SK-N-SH (cell line): ENCODE data around the gene ELAVL2. TPM values are rescaled to one million over a fixed set of nuclear protein-coding genes. Genes with fewer than 3 reads are reported as not detected.

ENCODE experiments used
- CTCF ChIA-PET: fragments of 300-600, 350-600 bp; formaldehyde crosslinking; extraction: SDS; loops from one replicate; lab custom pipeline; 2021; lab: Yijun Ruan, JAX
- POLR2A ChIA-PET: fragments of 350-600 bp; sonication (Branson Sonifier 250); formaldehyde crosslinking; extraction: SDS; loops from one replicate; lab custom pipeline; 2020; ENCODE audit warnings: antibody characterized with exemption, inconsistent platforms; lab: Yijun Ruan, JAX
- DNase-seq: peaks from one replicate; pipeline ENCODE4 v3.0.0; 2012
- H2AFZ ChIP-seq: fragments of 200-600 bp; sonication (generic); 2 replicates; pipeline ENCODE4 v1.8.1; 2016; ENCODE audit warnings: antibody characterized with exemption, mild to moderate bottlenecking, low read depth
- H3F3A ChIP-seq: fragments of 200-600 bp; sonication (generic); replicated peaks from 2 replicates; pipeline ENCODE3; 2016; ENCODE audit warnings: antibody characterized with exemption, mild to moderate bottlenecking; ENCODE audit not compliant: insufficient read depth
- H3K27ac ChIP-seq, 2 experiments: fragments of 200-500 bp in 1 of 2; fragments of 200-600 bp in 1 of 2; sonication (Bioruptor generic) in 1 of 2; sonication (generic), shearing (Covaris generic) in 1 of 2; 2 replicates each; pipeline versions ENCODE4 v1.5.1 to v1.6.1; 2014 to 2016; ENCODE audit warnings: low read depth in 2 of 2, inconsistent platforms in 1 of 2, low read length in 1 of 2, mild to moderate bottlenecking in 1 of 2, mixed read lengths in 1 of 2
- H3K27me3 ChIP-seq: fragments of 200-600 bp; sonication (generic), shearing (Covaris generic); 2 replicates; pipeline ENCODE4 v1.6.1; 2016; ENCODE audit warnings: mixed run types; ENCODE audit not compliant: insufficient read depth
- H3K36me3 ChIP-seq, 2 experiments: fragments of 200-500 bp in 1 of 2; fragments of 200-600 bp in 1 of 2; sonication (Bioruptor generic) in 1 of 2; sonication (generic) in 1 of 2; replicated peaks in 1 of 2; 2 replicates each; pipeline versions ENCODE3 to v1.5.1; 2014 to 2016; ENCODE audit warnings: low read length in 1 of 2, mild to moderate bottlenecking in 1 of 2; ENCODE audit not compliant: insufficient read depth in 2 of 2, control insufficient read depth in 1 of 2
- H3K4me1 ChIP-seq, 2 experiments: fragments of 200-500 bp in 1 of 2; fragments of 200-600 bp in 1 of 2; sonication (Bioruptor generic) in 1 of 2; sonication (generic), shearing (Covaris generic) in 1 of 2; 2 replicates each; pipeline versions ENCODE4 v1.5.1 to v1.6.1; 2014 to 2016; ENCODE audit warnings: low read depth in 1 of 2, low read length in 1 of 2, mixed run types in 1 of 2; ENCODE audit not compliant: insufficient read depth in 2 of 2, control insufficient read depth in 1 of 2
- H3K4me2 ChIP-seq: fragments of 200-600 bp; sonication (generic), shearing (Covaris generic); 2 replicates; pipeline ENCODE4 v1.6.1; 2017; ENCODE audit warnings: mixed run types
- H3K4me3 ChIP-seq, 2 experiments: fragments of 200-500 bp in 1 of 2; fragments of 200-600 bp in 1 of 2; sonication (Bioruptor generic) in 1 of 2; sonication (generic), shearing (Covaris generic) in 1 of 2; 2 replicates each; pipeline versions ENCODE4 v1.5.1 to v1.8.1; 2014 to 2016; ENCODE audit warnings: low read depth in 2 of 2, inconsistent platforms in 1 of 2, low read length in 1 of 2, mild to moderate bottlenecking in 1 of 2, mixed read lengths in 1 of 2, moderate library complexity in 1 of 2
- H3K79me2 ChIP-seq: fragments of 200-600 bp; sonication (generic); 2 replicates; pipeline ENCODE4 v1.8.1; 2017; ENCODE audit warnings: mild to moderate bottlenecking; ENCODE audit not compliant: insufficient read depth
- H3K9ac ChIP-seq: fragments of 200-600 bp; sonication (generic); 2 replicates; pipeline ENCODE4 v1.6.1; 2017; ENCODE audit warnings: mixed run types
- H3K9me2 ChIP-seq: fragments of 200-600 bp; sonication (generic); 2 replicates; pipeline ENCODE4 v1.6.1; 2017; ENCODE audit warnings: mixed run types
- H3K9me3 ChIP-seq: fragments of 200-600 bp; sonication (generic); 2 replicates; pipeline ENCODE4 v1.6.1; 2017; ENCODE audit warnings: mixed run types, mild to moderate bottlenecking, moderate library complexity
- H4K20me1 ChIP-seq: fragments of 200-600 bp; sonication (generic); 2 replicates; pipeline ENCODE4 v1.6.1; 2017; ENCODE audit warnings: mild to moderate bottlenecking, mixed run types; ENCODE audit not compliant: insufficient read depth
- FOSL2 ChIP-seq: IDR thresholded peaks from 2 replicates; pipeline ENCODE4 v1.4.0; 2012; ENCODE audit warnings: low read depth, mild to moderate bottlenecking, moderate library complexity, borderline replicate concordance
- FOXJ3 ChIP-seq: sonication (generic); formaldehyde crosslinking; IDR thresholded peaks from 2 replicates; pipeline ENCODE4 v1.5.1; 2020; ENCODE audit warnings: mild to moderate bottlenecking, missing genetic modification reagents
- FOXM1 ChIP-seq: IDR thresholded peaks from 2 replicates; pipeline ENCODE4 v1.4.0; 2012; ENCODE audit warnings: low read depth, mild to moderate bottlenecking
- GATA2 ChIP-seq: sonication (generic); formaldehyde crosslinking; IDR thresholded peaks from 2 replicates; pipeline ENCODE4 v1.5.0; 2020; ENCODE audit warnings: mild to moderate bottlenecking, missing genetic modification reagents
- NFIC ChIP-seq: IDR thresholded peaks from 2 replicates; pipeline ENCODE4 v1.4.0; 2012; ENCODE audit warnings: borderline replicate concordance
- NRF1 ChIP-seq: IDR thresholded peaks from 2 replicates; pipeline ENCODE4 v1.6.1; 2012; ENCODE audit warnings: low read depth, mild to moderate bottlenecking, low read length
- POLR2AphosphoS5 ChIP-seq: IDR thresholded peaks from 2 replicates; pipeline ENCODE4 v1.6.1; 2012; ENCODE audit warnings: low read depth, low read length
- RCOR1 ChIP-seq: fragments of 150-350 bp; IDR thresholded peaks from 2 replicates; pipeline ENCODE4 v1.6.1; 2017; ENCODE audit warnings: antibody characterized with exemption, low read length
- RFX5 ChIP-seq: IDR thresholded peaks from 2 replicates; pipeline ENCODE4 v1.6.1; 2012; ENCODE audit warnings: mild to moderate bottlenecking, improper control_type of control experiment, low read length
- RXRA ChIP-seq: IDR thresholded peaks from 2 replicates; pipeline ENCODE4 v1.4.0; 2012; ENCODE audit warnings: low read depth, mild to moderate bottlenecking, borderline replicate concordance
- SIN3A ChIP-seq: IDR thresholded peaks from 2 replicates; pipeline ENCODE4 v1.6.1; 2012; ENCODE audit warnings: low read depth, mild to moderate bottlenecking, low read length, moderate library complexity, borderline replicate concordance
- SMC3 ChIP-seq: IDR thresholded peaks from 2 replicates; pipeline ENCODE4 v1.6.1; 2012; ENCODE audit warnings: low read depth, low read length, improper control_type of control experiment
- TAF1 ChIP-seq: IDR thresholded peaks from 2 replicates; pipeline ENCODE4 v1.6.1; 2012; ENCODE audit warnings: low read depth, mild to moderate bottlenecking, low read length, moderate library complexity, borderline replicate concordance
- TCF12 ChIP-seq: IDR thresholded peaks from 2 replicates; pipeline ENCODE4 v1.4.0; 2012
- TEAD4 ChIP-seq: IDR thresholded peaks from 2 replicates; pipeline ENCODE4 v1.4.0; 2012; ENCODE audit warnings: mild to moderate bottlenecking, borderline replicate concordance; ENCODE audit not compliant: insufficient read depth
- USF1 ChIP-seq: IDR thresholded peaks from 2 replicates; pipeline ENCODE4 v1.4.0; 2012; ENCODE audit warnings: low read depth, borderline replicate concordance
- YY1 ChIP-seq: IDR thresholded peaks from 2 replicates; pipeline ENCODE4 v1.4.0; 2012; ENCODE audit warnings: low read depth, mild to moderate bottlenecking
- ZBTB33 ChIP-seq: IDR thresholded peaks from 2 replicates; pipeline ENCODE4 v1.4.0; 2012; ENCODE audit warnings: low read depth, borderline replicate concordance
- WGBS: methylation state at CpG from one replicate; pipeline ENCODE4 v1.1.6; 2017; ENCODE audit warnings: low lambda C conversion rate; 5-methylcytosine and 5-hydroxymethylcytosine counted together
- polyA plus RNA-seq, 3 experiments: library from polyadenylated mRNA; depleted of rRNA; stranded (reverse); fragments of >200 nt; gene quantifications; 2 replicates each; pipeline ENCODE4 v1.2.3, GENCODE V29; 2012
- TF ChIP-seq, protein P1 (sequence below): fragments of 150-350 bp; IDR thresholded peaks from 2 replicates; pipeline ENCODE4 v1.6.1; 2016; ENCODE audit warnings: mild to moderate bottlenecking, low read depth, low read length

ELAVL2 gene
- polyA plus RNA-seq, 1 of the 3 experiments (the other 2 are of a cell fraction), result 0.15 TPM

- POLR2A ChIA-PET, result no interaction called here
- no peak for DNase-seq
These were observed 89.7 kb downstream of the ELAVL2 start for GRCh38 chr9:23736293-23736692.

DNA sequence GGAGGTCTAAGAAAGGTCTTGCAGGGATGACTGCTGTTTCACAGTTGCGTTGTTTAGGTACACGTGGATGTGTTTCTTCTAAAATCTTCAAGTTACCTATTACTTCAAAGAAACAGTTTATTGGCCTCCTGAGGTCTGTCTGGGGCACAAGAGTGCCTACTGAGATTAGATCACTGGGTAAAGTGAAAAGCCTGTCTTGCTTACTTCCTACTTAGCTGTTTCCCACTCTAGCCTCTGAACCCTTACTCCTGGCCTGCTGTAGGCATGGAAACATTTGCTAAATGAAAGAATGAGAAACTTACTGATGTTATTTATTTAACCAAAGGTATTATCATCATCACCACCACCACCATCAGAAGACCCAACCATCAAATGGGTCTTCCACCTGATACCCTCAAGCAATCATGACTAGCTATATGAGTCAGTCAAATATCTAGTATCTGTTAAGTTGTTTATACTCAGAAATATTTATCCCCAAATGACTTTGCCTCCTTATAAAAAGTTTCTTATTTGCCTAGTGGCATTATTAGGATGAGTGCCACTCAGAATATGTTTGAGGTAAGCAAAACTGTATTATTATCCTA is 92.5 kb downstream of the ELAVL2 start:
- 39% methylated on average over 2 of the region's 2 CpGs for WGBS
- no peaks in the 10 kb centered on the region for H3K9me2 ChIP-seq
- ChIA-PET CTCF (no interaction called here), POLR2A (no interaction called here)
- 0 out of 2 replicates have a peak, but pooled peaks cover 4% of the 10 kb centered on the region for H3K9me3 ChIP-seq
- H3K4me1 ChIP-seq, result no peaks in the 10 kb centered on the region
- no peak overlapping the region for H3K4me3 ChIP-seq
- no peaks in the 10 kb centered on the region for H3K79me2 ChIP-seq
- H3K4me2 ChIP-seq, result no peak overlapping the region
- no peak overlapping the region for H3K27ac ChIP-seq
- no peak for DNase-seq
- H3K27me3 ChIP-seq, result no peaks in the 10 kb centered on the region
- H2AFZ ChIP-seq, result no peak overlapping the region
- H3K9ac ChIP-seq, result no peak overlapping the region
- no peaks in the 10 kb centered on the region for H3K36me3 ChIP-seq
- no peaks in the 10 kb centered on the region for H4K20me1 ChIP-seq
- TF ChIP-seq POLR2AphosphoS5, result no peak
- TF ChIP-seq, protein P1, sequence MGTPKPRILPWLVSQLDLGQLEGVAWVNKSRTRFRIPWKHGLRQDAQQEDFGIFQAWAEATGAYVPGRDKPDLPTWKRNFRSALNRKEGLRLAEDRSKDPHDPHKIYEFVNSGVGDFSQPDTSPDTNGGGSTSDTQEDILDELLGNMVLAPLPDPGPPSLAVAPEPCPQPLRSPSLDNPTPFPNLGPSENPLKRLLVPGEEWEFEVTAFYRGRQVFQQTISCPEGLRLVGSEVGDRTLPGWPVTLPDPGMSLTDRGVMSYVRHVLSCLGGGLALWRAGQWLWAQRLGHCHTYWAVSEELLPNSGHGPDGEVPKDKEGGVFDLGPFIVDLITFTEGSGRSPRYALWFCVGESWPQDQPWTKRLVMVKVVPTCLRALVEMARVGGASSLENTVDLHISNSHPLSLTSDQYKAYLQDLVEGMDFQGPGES, result no peak
- TF ChIP-seq USF1, result no peak
- TF ChIP-seq FOXJ3 (CRISPR knock-in tag), result no peak
- TF ChIP-seq TCF12, result no peak
- no peak for TF ChIP-seq RCOR1
- no peak for TF ChIP-seq TAF1
- TF ChIP-seq TEAD4, result no peak
- no peak for TF ChIP-seq ZBTB33
- no peak for TF ChIP-seq RFX5
- no peak for TF ChIP-seq GATA2 (CRISPR knock-in tag)
- no peak for TF ChIP-seq SIN3A
- TF ChIP-seq RXRA, result no peak
- TF ChIP-seq YY1, result no peak
- no peak for TF ChIP-seq FOSL2
- no peak for TF ChIP-seq SMC3
- no peak for TF ChIP-seq NFIC
- no peaks in the 10 kb centered on the region for H3F3A ChIP-seq

More at GRCh38 chr9:23736293-23736692, 89.7 kb downstream of the ELAVL2 start:
- Histone ChIP-seq H3K27me3 (no peaks in the 10 kb centered on the region), H2AFZ (no peak overlapping the region), H3K9me2 (no peaks in the 10 kb centered on the region), H3K4me3 (no peak overlapping the region), H4K20me1 (no peaks in the 10 kb centered on the region), H3K4me1 (no peaks in the 10 kb centered on the region), H3K4me2 (no peak overlapping the region), H3K9me3 (0 out of 2 replicates have a peak, but pooled peaks cover 4% of the 10 kb centered on the region), H3F3A (no peaks in the 10 kb centered on the region), H3K27ac (no peak overlapping the region), H3K9ac (no peak overlapping the region), H3K36me3 (no peaks in the 10 kb centered on the region), H3K79me2 (no peaks in the 10 kb centered on the region)
- TF ChIP-seq FOXM1, result no peak
- TF ChIP-seq SMC3, result no peak
- TF ChIP-seq NRF1, result no peak
- TF ChIP-seq TAF1, result no peak
- TF ChIP-seq GATA2 (CRISPR knock-in tag), result no peak
- no peak for TF ChIP-seq RXRA
- CTCF ChIA-PET, result no interaction called here
- 51% methylated on average over 5 of the region's 5 CpGs for WGBS
